Measurements from ENCODE around the gene ADIG. TPM values are rescaled to one million over a fixed set of nuclear protein-coding genes. Genes with fewer than 3 reads are reported as not detected.

The ADIG gene
- polyA plus RNA-seq (ENCODE audit: insufficient read length) = not detected

GRCh38 chr20:38581013-38581412, at the start of gene ADIG:
Gene ADIG (plus strand): TSS chr20:38581197. CDS start chr20:38581251, 54 bp downstream.
- no peak for DNase-seq (ENCODE audit: low read depth)

- DNase-seq (ENCODE audit: low read depth) = no peak
These were observed 46.2 kb upstream of the ADIG start for GRCh38 chr20:38534756-38535155.

- no peak for DNase-seq (ENCODE audit: low read depth)
These were observed 44.7 kb upstream of the ADIG start for GRCh38 chr20:38536310-38536709.

- no peak for DNase-seq (ENCODE audit: low read depth)
These were observed 43.8 kb upstream of the ADIG start for GRCh38 chr20:38537176-38537575.

DNA sequence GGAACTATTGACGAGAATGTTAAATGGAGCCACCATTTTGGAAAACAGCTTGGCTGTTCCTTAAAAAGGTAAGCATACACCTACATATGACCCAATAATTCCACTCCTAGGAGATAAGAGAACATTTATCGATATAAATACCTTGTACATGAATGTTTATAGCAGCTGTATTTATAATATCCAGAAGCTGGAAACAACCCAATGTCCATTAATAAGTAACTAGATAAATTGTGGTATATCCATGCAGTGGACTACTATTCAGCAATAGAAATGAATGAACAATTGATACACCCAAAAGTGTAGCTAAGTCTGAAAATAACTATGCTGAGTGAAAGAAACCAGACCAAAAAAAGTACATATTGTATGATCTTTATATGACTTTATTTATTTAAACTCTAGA, 42.2 kb upstream of the ADIG start:
- DNase-seq (ENCODE audit: low read depth) = no peak

GRCh38 chr20:38543014-38543906, 37.7 kb upstream of the ADIG start:
- DNase-seq (ENCODE audit: low read depth) = no peak

DNA sequence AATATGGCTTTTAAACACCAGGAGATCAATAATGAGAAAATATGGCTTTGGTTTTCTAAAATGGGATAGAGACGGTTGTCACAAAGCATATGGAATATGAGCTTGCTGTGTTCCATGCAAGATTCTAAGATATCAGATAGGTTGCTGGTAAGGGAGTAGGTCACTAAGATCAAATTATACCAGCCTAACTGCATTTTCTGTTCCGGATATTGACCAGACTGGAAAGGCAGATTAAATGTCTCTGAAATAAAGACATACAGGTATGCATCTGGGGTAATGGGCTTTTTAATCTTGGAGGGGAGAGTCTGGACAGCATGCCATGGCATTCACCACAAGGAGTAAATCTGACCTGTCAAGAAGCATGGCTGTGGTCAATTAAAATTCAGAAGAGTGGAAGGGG, 35.2 kb upstream of the ADIG start:
- no peak for DNase-seq (ENCODE audit: low read depth)

DNA sequence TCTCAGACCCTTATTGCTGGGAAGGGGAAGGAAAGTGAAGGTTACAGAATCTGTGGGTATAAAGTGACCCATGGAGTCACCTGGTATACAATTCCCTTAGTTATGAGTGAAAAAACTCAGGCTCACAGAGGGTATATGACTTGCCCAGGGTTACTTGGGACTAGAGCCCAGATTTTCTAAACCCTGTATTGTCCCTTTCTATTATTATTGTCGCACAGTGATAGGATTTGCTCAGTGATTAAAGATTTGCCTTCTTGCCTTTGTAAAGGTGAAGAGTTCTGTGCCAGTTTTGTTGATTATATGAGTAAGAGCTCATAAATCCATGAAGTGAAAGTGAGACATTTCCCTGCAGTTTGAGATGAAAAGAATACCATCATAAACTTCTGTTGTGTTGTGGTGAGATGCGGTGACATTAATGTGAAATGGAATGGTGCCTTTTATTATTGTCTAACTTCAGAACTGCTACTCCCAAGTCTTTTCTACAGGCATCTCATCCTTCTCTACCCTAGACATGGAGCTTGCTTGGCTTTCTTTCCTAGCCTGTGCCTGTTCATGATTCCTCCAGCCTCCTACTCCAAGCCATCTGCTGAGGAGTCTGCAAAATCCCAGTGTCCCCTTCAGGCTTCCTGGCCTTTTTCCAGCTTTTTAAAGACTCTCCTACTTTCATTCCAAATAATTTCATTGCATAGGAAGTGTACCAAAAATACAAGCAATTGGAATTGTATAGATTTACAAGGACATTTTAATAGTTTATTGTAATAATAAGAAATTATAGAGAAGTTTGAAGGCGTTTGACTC, 33.5 kb upstream of the ADIG start:
- DNase-seq (ENCODE audit: low read depth) = no peak

DNA sequence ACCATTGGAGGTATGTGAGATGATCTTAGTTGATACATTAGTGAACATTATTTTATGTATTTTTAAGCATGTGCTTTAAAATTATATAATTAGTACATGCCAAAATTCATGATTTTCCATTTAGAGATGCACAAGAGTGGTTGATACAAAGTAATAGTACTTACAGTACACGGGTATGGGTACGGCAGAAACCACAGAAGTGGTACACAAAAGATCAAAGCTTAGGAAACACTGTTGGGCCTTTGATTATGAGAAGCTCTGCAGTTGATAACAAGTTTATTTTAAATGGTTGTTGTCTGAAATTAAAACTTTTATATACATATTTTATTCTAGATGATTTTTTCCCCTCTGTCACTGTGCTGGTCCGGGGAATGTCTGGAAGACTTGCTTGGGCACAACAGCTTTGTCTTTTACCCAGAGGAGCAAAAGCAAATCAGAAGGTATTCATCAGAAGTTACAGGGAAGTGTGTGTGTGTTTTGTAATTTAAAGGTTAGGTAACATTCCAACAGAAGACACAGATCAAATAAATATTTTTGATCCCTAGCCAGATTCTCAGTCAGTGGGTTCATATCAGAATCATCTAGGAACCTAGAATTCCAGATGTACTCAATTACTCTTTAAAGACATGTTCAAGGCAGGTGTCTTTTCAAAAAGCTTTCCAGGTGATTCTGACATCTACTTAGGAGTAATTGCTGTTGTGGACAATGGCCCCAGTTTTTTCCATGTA, 32.5 kb upstream of the ADIG start:
- DNase-seq (ENCODE audit: low read depth) = no peak

- DNase-seq (ENCODE audit: low read depth) = no peak
These were observed 30.7 kb upstream of the ADIG start for GRCh38 chr20:38550274-38550673.

DNA sequence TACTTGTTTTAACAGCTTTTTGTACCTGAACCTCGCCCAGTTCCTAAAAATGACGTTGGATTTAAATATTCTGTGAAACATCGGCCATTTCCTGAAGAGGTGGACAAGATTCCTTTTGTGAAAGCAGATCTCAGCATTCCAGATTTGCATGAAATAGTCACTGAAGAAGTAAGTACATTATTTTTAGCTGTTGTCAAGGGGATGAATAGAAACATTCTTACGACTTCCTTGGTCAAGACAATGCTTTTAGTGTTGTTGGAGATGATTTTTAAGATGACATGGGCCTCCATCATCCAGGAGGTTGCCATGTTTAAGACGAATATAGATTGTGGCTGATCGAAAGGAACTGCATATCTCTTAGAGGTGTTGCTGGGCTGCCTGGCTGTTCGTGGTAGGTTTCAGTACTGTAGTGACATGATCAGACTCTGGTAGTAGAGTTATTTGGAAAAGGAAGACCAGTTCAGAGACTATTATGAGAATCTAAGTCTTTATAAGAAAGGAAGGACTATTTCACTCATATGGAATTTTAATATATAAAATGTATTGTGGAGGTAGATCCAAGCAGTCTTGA, 29.9 kb upstream of the ADIG start:
- DNase-seq (ENCODE audit: low read depth) = no peak

DNA sequence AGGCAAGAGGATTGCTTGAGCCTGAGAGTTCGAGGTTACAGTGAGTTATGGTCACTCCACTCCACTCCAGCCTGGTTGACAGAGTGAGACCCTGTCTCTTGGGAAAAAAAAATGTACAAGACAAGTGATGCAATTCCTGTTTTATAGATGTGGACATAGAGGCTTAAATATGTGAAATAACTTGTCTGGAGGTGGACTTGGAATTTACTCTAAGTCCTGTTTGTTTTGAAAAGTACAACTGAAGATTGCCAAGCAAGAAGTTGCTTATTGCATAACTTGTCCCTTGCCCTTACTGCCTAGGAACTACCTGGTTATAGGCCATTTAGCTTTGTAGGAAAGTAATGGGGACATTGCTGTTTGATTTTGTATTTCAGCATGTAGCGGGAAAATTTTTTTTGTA, 26.0 kb upstream of the ADIG start:
- no peak for DNase-seq (ENCODE audit: low read depth)

GRCh38 chr20:38555395-38555794, 25.6 kb upstream of the ADIG start:
- DNase-seq (ENCODE audit: low read depth) = no peak

- DNase-seq (ENCODE audit: low read depth) = no peak
These were observed 23.8 kb upstream of the ADIG start for GRCh38 chr20:38557174-38557573.

DNA sequence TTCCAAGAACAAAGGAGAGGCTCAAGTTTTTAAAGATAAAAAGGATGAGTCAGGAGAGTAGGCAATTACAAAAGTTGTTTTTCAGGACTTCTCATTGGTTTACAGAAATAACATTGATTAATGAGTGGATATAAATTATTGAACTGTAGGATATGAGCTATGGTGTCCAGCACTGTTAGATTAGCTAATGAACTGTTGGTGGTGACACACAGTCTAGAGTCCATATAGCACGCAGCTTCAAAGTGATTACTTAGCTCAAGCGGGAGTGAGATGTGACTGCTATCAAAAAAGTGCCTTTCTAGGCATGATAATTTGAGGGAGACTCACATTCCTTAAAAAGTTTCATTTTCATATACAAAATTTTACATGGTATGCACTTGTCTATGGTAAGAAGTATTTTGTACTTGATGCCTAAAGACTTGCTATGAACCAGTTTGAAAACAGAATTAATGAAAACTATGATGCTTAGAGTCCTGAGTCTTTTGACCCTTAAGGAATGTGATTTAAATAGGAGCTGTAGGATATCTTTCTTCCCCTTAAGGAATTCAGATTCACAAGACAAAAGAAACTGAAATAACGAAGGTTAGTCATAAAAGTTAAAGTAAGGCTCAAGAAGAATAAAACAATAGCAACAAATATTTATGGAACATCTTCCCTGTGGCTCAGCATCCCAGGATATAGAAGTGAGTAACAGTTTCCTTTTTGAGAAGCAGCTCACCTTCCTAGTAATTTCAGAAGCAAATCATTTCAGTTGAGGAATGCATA, 22.2 kb upstream of the ADIG start:
- DNase-seq (ENCODE audit: low read depth) = no peak

GRCh38 chr20:38559764-38560163, 21.2 kb upstream of the ADIG start:
- no peak for DNase-seq (ENCODE audit: low read depth)

DNA sequence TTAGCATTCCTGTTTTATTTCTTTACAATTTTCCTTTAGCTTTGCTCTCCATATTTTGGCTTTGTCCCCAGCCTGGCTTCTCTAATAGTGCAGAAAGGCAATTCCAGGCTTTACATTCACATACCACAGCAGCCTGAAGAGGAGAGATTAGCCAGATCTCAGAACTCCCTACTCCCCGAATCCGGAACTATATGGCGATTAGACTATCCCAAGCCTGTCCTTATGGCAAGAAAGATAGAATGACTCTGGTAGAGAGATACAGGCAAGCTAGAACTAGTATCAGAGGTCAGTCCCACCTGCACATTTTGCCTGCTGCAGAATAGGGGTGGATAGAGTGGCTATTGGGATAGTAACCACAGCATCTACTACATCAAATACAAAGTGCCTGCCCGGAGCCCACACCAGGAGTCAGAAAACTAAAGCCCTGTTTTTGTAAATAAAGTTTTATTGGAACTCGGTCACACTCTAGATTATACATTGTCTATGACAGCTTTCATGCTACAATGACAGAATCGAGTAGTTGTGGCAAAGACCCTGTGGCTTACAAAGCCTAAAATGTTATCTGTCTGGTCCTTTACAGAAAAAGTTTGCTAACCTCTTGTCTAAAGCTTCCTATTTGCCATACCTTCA, 17.1 kb upstream of the ADIG start:
- no peak for DNase-seq (ENCODE audit: low read depth)

GRCh38 chr20:38564680-38565079, 16.3 kb upstream of the ADIG start:
- DNase-seq (ENCODE audit: low read depth) = no peak

DNA sequence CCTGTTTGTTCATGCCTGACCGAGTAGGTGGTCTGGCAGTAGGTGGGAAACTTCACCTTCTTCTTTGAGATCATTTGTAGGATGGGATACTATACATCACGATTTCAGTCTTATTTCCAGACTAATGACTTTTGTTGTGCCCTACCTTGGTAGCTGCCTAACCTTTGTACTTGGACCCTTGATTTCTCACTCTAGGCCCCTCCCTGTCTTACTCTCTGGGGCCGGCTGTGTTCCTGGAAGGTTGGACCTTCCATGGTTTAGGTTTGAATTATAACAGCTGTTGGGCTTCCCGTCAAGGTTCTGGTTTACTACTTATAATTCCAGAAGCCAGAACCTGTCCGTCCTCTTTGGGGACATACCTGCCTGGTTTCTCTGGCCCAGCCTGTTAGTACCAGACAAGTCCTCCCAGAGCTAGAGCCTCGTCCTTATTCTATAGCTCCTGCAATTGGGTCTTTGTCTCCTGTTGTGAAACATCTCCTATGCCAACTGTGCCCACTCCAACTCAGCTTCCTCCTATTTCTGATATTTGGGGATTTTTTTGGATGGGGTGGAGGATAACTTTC, 14.9 kb upstream of the ADIG start:
- DNase-seq (ENCODE audit: low read depth) = no peak

Data from forelimb muscle (tissue), 1 donor.